ENCODE measurements around the gene WDR53. TPM values are rescaled to one million over a fixed set of nuclear protein-coding genes. Genes with fewer than 3 reads are reported as not detected.
"Not testable (repeated sequence)": the region's sequence is repeated elsewhere in the genome, so short reads cannot be mapped to it uniquely, and the experiment has no call there.

Gene WDR53
- total RNA-seq, 1 donor from 2014 or later: 8.9 TPM

DNA sequence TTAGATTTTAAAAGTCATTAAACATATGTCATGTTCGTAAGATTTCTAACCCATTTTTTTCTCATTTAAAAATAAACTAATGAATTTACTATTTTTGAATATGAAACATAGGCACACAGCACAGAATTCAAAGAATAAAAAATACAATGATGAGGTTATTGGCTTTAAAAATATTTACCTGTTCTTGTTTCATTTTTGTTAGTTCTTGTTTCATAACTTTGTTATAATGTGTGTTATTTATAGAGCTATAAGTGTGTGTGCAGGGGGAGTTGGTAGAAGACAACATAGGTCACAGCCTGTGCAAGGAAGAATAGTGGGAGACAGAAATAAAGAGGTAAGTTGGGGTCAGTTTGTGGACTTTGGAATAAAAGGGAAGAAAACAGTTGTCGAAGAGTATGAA lies 40.3 kb upstream of the WDR53 start:
- TF ChIP-seq CTCF (IDR thresholded peaks at IDR 0.05; ENCODE audit: insufficient read depth, low read length, poor library complexity, severe bottlenecking): no peak
- no peak for DNase-seq (ENCODE audit: low read depth)

DNA sequence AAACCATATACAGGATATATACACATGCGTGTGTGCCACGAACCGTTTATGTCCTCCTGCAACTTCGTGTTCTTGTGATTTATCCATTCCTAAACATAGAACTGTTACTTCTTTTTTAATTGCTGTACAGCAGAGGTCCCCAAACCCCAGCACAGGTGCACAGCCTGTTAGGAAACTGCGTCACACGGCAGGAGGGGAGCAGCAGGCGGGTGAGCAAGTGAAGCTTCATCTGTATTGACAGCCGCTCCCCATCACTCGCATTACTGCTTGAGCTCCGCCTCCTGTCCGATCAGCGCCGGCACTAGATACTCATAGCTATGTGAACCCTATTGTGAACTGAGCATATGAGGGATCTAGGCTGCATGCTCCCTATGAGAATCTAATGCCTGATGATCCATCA lies 36.2 kb upstream of the WDR53 start:
- DNase-seq (ENCODE audit: low read depth): no peak
- Histone ChIP-seq H3K27me3 (ENCODE audit: control insufficient read depth, insufficient read depth, low read length) (no peaks in the 10 kb centered on the region), H3K4me3 (ENCODE audit: low read depth, low read length) (no peak overlapping the region), H3K36me3 (ENCODE audit: control insufficient read depth, insufficient read depth, low read length) (no peaks in the 10 kb centered on the region)
- TF ChIP-seq CTCF (IDR thresholded peaks at IDR 0.05; ENCODE audit: insufficient read depth, low read length, poor library complexity, severe bottlenecking): no peak

More for the DNA sequence above, 40.3 kb upstream of the WDR53 start:
- Histone ChIP-seq H3K27me3 (ENCODE audit: control insufficient read depth, insufficient read depth, low read length) (no peaks in the 10 kb centered on the region), H3K36me3 (ENCODE audit: control insufficient read depth, insufficient read depth, low read length) (no peaks in the 10 kb centered on the region), H3K4me3 (ENCODE audit: low read depth, low read length) (no peak overlapping the region)

DNA sequence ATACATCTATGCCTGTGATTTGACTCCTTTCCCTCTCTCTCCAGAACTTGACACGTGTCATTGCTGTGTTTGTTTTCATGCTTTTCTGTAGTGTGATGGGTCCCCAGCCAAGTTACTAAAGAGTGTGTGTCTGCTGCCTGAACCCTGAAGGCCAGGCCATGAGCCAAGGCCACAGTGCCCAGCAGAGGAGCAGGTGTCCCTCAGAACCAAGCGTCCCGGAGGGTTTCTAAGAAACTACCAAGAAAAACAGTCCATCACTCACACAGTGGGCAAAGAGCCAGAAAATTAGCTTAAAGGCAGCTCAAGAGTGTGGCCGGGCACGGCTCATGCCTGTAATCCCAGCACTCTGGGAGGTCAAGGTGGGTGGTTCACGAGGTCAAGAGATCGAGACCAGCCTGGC lies 35.3 kb upstream of the WDR53 start:
- DNase-seq (ENCODE audit: low read depth): no peak
- no peaks in the 10 kb centered on the region for H3K36me3 ChIP-seq (ENCODE audit: control insufficient read depth, insufficient read depth, low read length)
- TF ChIP-seq CTCF (IDR thresholded peaks at IDR 0.05; ENCODE audit: insufficient read depth, low read length, poor library complexity, severe bottlenecking): no peak
- H3K4me3 ChIP-seq (ENCODE audit: low read depth, low read length): no peak overlapping the region
- H3K27me3 ChIP-seq (ENCODE audit: control insufficient read depth, insufficient read depth, low read length): no peaks in the 10 kb centered on the region

DNA sequence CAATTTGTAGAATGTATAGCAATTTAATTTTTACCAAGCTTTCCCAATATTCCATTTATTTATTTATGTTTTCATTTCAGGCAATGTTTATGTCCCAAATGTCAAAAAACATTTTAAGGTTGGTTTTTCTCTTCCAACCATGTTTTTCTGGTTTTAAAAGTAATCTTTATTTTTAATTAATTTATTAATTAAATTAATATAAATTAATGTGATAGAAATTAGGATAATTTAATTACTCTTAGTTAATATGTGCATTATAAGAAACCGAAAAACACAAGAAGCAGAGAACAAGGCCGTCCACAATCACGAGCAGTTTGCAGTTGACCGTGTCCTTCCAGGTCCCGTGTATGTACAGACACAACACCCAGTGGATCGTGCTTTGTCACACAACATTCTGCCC lies 34.3 kb upstream of the WDR53 start:
- no peaks in the 10 kb centered on the region for H3K36me3 ChIP-seq (ENCODE audit: control insufficient read depth, insufficient read depth, low read length)
- no peak for TF ChIP-seq CTCF (IDR thresholded peaks at IDR 0.05; ENCODE audit: insufficient read depth, low read length, poor library complexity, severe bottlenecking)
- DNase-seq (ENCODE audit: low read depth): no peak
- H3K27me3 ChIP-seq (ENCODE audit: control insufficient read depth, insufficient read depth, low read length): no peaks in the 10 kb centered on the region
- no peak overlapping the region for H3K4me3 ChIP-seq (ENCODE audit: low read depth, low read length)

- TF ChIP-seq CTCF (IDR thresholded peaks at IDR 0.05; ENCODE audit: insufficient read depth, low read length, poor library complexity, severe bottlenecking): no peak
- Histone ChIP-seq H3K27me3 (ENCODE audit: control insufficient read depth, insufficient read depth, low read length) (peaks cover 9% of the 10 kb centered on the region), H3K4me3 (ENCODE audit: low read depth, low read length) (no peak overlapping the region), H3K36me3 (ENCODE audit: control insufficient read depth, insufficient read depth, low read length) (no peaks in the 10 kb centered on the region)
- no peak for DNase-seq (ENCODE audit: low read depth)
Observed at GRCh38 chr3:196600359-196600758, 32.0 kb upstream of the WDR53 start.

DNA sequence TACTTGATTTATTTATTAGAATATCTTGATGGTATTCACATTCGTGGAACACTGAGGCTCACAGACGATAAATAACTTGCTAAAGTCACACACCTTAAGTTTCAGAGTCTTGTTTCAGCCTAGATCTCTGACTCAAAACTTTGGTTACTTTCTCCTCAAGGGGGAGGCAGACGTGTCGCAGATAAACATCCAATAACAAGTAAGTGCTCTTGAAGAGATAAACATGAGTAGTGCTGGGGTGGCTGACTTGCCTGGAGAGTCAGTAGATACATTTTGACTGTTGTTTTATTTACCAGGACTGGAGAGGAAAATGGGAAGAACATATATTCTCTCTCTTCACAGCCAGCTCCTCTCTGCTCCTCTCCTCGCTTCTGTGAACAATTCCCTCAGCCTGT lies 31.4 kb upstream of the WDR53 start:
- Histone ChIP-seq H3K4me3 (ENCODE audit: low read depth, low read length) (no peak overlapping the region), H3K36me3 (ENCODE audit: control insufficient read depth, insufficient read depth, low read length) (no peaks in the 10 kb centered on the region), H3K27me3 (ENCODE audit: control insufficient read depth, insufficient read depth, low read length) (peaks cover 9% of the 10 kb centered on the region)
- no peak for DNase-seq (ENCODE audit: low read depth)
- TF ChIP-seq CTCF (IDR thresholded peaks at IDR 0.05; ENCODE audit: insufficient read depth, low read length, poor library complexity, severe bottlenecking): no peak

GRCh38 chr3:196597971-196598733 lies 29.8 kb upstream of the WDR53 start:
- H3K36me3 ChIP-seq (ENCODE audit: control insufficient read depth, insufficient read depth, low read length); DNase-seq (ENCODE audit: low read depth); H3K27me3 ChIP-seq (ENCODE audit: control insufficient read depth, insufficient read depth, low read length): not testable (repeated sequence)
- peak overlapping the region; percentile 25 for H3K4me3 ChIP-seq (ENCODE audit: low read depth, low read length)
